ENCODE data around the gene PRRT4.

Gene PRRT4

GRCh38 chr7:128366986-128367385 lies 5.5 kb upstream of the PRRT4 start:
- DNase-seq (ENCODE audit: insufficient read length, low spot score) (no peak), FAIRE-seq (no peak)
- TF ChIP-seq, protein P1, sequence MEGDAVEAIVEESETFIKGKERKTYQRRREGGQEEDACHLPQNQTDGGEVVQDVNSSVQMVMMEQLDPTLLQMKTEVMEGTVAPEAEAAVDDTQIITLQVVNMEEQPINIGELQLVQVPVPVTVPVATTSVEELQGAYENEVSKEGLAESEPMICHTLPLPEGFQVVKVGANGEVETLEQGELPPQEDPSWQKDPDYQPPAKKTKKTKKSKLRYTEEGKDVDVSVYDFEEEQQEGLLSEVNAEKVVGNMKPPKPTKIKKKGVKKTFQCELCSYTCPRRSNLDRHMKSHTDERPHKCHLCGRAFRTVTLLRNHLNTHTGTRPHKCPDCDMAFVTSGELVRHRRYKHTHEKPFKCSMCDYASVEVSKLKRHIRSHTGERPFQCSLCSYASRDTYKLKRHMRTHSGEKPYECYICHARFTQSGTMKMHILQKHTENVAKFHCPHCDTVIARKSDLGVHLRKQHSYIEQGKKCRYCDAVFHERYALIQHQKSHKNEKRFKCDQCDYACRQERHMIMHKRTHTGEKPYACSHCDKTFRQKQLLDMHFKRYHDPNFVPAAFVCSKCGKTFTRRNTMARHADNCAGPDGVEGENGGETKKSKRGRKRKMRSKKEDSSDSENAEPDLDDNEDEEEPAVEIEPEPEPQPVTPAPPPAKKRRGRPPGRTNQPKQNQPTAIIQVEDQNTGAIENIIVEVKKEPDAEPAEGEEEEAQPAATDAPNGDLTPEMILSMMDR (IDR thresholded peaks at IDR 0.05; ENCODE audit: insufficient read depth, missing control alignments), result no peak

DNA sequence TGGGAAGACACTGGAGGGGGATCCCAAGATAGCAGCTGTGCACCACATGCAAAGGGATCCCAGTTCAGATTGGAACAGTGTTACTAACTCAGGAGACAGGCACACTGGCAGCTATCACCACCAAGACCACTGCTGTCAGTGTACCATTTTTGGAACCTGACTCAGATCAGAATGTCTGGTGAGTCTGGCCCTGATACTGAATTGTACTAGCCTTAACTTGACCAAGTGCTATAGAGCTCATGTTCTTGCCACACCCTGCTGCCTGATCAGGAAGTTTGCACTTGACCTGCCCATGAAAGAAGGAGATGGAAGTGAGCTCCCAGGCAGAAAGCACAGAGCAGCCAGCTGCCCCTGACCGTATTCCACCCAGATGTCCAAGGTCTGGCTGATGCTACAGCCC lies 4.8 kb upstream of the PRRT4 start:
- FAIRE-seq (no peak), DNase-seq (ENCODE audit: insufficient read length, low spot score) (no peak)

DNA sequence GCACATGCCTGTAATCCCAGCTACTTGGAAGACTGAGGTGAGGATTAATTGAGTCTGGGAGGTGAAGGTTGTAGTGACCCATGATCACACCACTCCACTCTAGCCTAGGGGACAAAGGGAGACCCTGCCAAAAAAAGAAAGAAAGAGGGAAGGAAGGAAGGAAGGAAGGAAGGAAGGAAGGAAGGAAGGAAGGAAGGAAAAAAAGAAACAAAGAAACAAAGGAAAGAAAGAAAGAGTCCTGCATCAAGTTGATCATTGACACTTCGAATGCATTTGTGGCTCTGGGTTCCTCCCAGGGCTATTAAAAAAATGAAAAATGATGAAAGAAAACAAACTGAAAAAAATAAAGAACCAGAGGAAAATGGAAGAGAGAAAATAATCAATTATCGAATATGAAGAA lies 3.9 kb upstream of the PRRT4 start:
- FAIRE-seq (no peak), DNase-seq (ENCODE audit: insufficient read length, low spot score) (no peak)
- TF ChIP-seq, protein P1 (IDR thresholded peaks at IDR 0.05; ENCODE audit: insufficient read depth, missing control alignments), result no peak

More for the DNA sequence above, 4.8 kb upstream of the PRRT4 start:
- TF ChIP-seq, protein P1 (IDR thresholded peaks at IDR 0.05; ENCODE audit: insufficient read depth, missing control alignments), result no peak

- TF ChIP-seq, protein P1 (IDR thresholded peaks at IDR 0.05; ENCODE audit: insufficient read depth, missing control alignments), result no peak
- DNase-seq (ENCODE audit: insufficient read length, low spot score) (no peak), FAIRE-seq (no peak)
Observed at GRCh38 chr7:128364166-128364870, 2.8 kb upstream of the PRRT4 start.

DNA sequence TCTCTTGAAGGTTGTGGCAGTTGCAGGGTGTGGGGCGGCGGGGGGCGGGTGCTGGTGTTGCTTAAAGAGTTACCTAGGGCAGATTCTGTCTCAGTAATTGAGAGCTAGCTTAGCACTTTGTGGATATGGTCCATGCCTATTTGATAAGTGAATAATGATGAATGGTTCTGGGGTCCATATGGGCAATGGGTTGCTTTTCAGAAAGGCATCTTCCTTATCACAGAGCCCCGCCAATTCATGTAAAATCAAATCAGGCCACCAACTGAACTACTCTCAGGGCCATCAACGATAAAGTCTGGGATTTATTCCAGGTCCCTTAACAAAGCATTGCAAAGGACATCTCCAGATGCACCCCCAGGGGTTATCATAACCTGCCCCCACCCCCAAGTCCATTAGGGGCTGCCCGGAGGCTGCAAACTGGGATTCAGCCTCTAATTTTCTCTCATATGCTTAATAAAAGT lies 1.8 kb upstream of the PRRT4 start:
- TF ChIP-seq, protein P1 (IDR thresholded peaks at IDR 0.05; ENCODE audit: insufficient read depth, missing control alignments), result no peak
- DNase-seq (ENCODE audit: insufficient read length, low spot score), result no peak
- FAIRE-seq, result no peak

DNA sequence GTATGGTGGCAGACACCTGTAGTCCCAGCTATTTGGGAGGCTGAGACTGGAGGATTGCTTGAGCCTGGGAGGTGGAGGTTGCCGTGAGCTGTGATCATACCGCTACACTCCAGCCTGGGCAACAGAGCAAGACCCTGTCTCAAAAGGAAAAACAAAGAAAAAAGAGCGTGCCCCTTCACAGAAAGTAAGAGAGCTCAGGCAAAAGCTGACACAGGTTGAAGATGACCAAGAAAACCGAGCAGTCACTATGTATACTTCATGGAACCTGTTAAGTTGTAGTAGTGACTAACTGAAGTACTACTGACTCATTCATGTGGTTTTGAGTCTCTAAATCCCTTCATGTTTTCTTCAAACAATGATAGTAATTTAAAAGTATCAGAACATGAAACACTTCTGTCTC lies 1.2 kb upstream of the PRRT4 start:
- FAIRE-seq, result no peak
- no peak for DNase-seq (ENCODE audit: insufficient read length, low spot score)
- TF ChIP-seq, protein P1 (IDR thresholded peaks at IDR 0.05; ENCODE audit: insufficient read depth, missing control alignments), result no peak

DNA sequence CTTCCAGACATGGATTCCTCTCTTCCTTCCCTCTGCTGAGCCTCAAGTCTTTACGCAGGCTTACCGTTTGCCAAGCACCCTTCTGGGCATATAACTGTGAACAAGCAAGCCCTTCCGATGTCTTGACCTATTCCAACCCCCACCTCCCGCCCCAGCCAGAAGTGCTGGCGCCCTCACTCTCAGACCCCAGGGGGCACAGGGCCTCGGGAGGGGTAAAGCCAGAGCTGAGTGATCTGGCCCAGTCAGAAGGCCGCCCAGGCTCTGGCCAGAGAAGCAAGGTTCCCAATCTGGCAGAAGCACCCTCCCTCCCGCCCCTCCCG lies 1.2 kb downstream of the PRRT4 start:
- no peak for FAIRE-seq
- DNase-seq (ENCODE audit: insufficient read length, low spot score), result no peak
- TF ChIP-seq, protein P1 (IDR thresholded peaks at IDR 0.05; ENCODE audit: insufficient read depth, missing control alignments), result no peak
